HepG2 (cell line): ENCODE measurements around the gene ZFAND3. TPM values are rescaled to one million over a fixed set of nuclear protein-coding genes. Genes with fewer than 3 reads are reported as not detected.
A peak's percentile ranks its signal among the peaks of the same experiment; 100 is the strongest.

Source experiments
- ATF7 ChIP-seq, 2 experiments: fragments of 450-650 bp in 1 of 2; sonication (generic) in 1 of 2; formaldehyde crosslinking in 1 of 2; IDR thresholded peaks; 2 replicates each; pipeline versions ENCODE4 v1.4.0 to v1.6.1; 2016 to 2020; ENCODE audit warnings: antibody characterized with exemption in 1 of 2, mild to moderate bottlenecking in 1 of 2, missing genetic modification reagents in 1 of 2
- ATRX ChIP-seq: sonication (generic); formaldehyde crosslinking; IDR thresholded peaks from 2 replicates; pipeline ENCODE4 v1.4.0; 2020; ENCODE audit warnings: missing genetic modification reagents, borderline replicate concordance
- BCL6 ChIP-seq: IDR thresholded peaks from 2 replicates; pipeline ENCODE4 v1.6.1; 2016; ENCODE audit warnings: missing genetic modification reagents, missing compliant biosample characterization
- CBFB ChIP-seq: sonication (generic); formaldehyde crosslinking; IDR thresholded peaks from 2 replicates; pipeline ENCODE4 v1.4.0; 2020; ENCODE audit warnings: missing genetic modification reagents
- FOXK2 ChIP-seq: fragments of 450-650 bp; IDR thresholded peaks from 2 replicates; pipeline ENCODE4 v1.6.1; 2016
- HCFC1 ChIP-seq: fragments of 150-350 bp; IDR thresholded peaks from 2 replicates; pipeline ENCODE4 v1.6.1; 2014; ENCODE audit warnings: low read depth, low read length
- MIER2 ChIP-seq: IDR thresholded peaks from 2 replicates; pipeline ENCODE4 v1.6.1; 2016; ENCODE audit warnings: missing biosample characterization, missing genetic modification reagents
- NR2C2 ChIP-seq: sonication (generic); formaldehyde crosslinking; IDR thresholded peaks from 2 replicates; pipeline ENCODE4 v1.4.0; 2020; ENCODE audit warnings: missing genetic modification reagents, mild to moderate bottlenecking, moderate library complexity, borderline replicate concordance
- PAX8 ChIP-seq: sonication (generic); formaldehyde crosslinking; IDR thresholded peaks from 2 replicates; pipeline ENCODE4 v1.8.0; 2022; ENCODE audit warnings: mild to moderate bottlenecking, missing genetic modification reagents, borderline replicate concordance
- PPARG ChIP-seq: conservative IDR thresholded peaks from 2 replicates; pipeline ENCODE4 v1.6.1; 2016; ENCODE audit warnings: missing biosample characterization, missing genetic modification reagents
- RAD51 ChIP-seq: fragments of 450-650 bp; IDR thresholded peaks from 2 replicates; pipeline ENCODE4 v1.6.1; 2016; ENCODE audit warnings: borderline replicate concordance
- THAP11 ChIP-seq: IDR thresholded peaks from 2 replicates; pipeline ENCODE4 v1.6.1; 2016; ENCODE audit warnings: missing biosample characterization, missing genetic modification reagents
- ZBTB8A ChIP-seq: sonication (generic); formaldehyde crosslinking; IDR thresholded peaks from 2 replicates; pipeline ENCODE4 v1.4.0; 2020; ENCODE audit warnings: mild to moderate bottlenecking, low read depth, missing genetic modification reagents, borderline replicate concordance
- ZNF263 ChIP-seq: sonication (generic); formaldehyde crosslinking; IDR thresholded peaks from 2 replicates; pipeline ENCODE4 v1.4.0; 2020; ENCODE audit warnings: missing genetic modification reagents
- ZNF484 ChIP-seq: sonication (generic); formaldehyde crosslinking; IDR thresholded peaks from 2 replicates; pipeline ENCODE4 v1.5.1; 2020; ENCODE audit warnings: mild to moderate bottlenecking, low read depth, missing genetic modification reagents, borderline replicate concordance
- ZNF672 ChIP-seq: sonication (generic); formaldehyde crosslinking; IDR thresholded peaks from 2 replicates; pipeline ENCODE4 v1.8.1; 2022; ENCODE audit warnings: missing genetic modification reagents
- ZNF782 ChIP-seq: sonication (generic); formaldehyde crosslinking; IDR thresholded peaks from 2 replicates; pipeline ENCODE4 v1.4.0; 2020; ENCODE audit warnings: missing genetic modification reagents, mild to moderate bottlenecking, borderline replicate concordance
- ZSCAN22 ChIP-seq: sonication (generic); formaldehyde crosslinking; IDR thresholded peaks from 2 replicates; pipeline ENCODE4 v1.4.0; 2020; ENCODE audit warnings: mild to moderate bottlenecking, missing genetic modification reagents
- polyA plus RNA-seq, 8 experiments: library from polyadenylated mRNA; depleted of rRNA in 3 of 8; stranded (reverse) in 7 of 8; unstranded in 1 of 8; fragments of >200 nt; fragmentation: Illumina TruSeq in 4 of 8; extraction: Trizol in 4 of 8; gene quantifications; 2 replicates each; pipeline versions ENCODE4 v1.2.1 to v1.2.3, GENCODE V29; 2011 to 2016; ENCODE audit warnings: low read depth in 4 of 8, missing spikeins in 1 of 8, mixed read lengths in 1 of 8; ENCODE audit not compliant: insufficient read depth in 1 of 8
- total RNA-seq, 5 experiments: library from RNA; depleted of rRNA; stranded (reverse); fragments of >200 nt; fragmentation: Illumina TruSeq; extraction: Trizol; gene quantifications; 2 replicates each; pipeline ENCODE4 v1.2.3, GENCODE V29; 2016; ENCODE audit warnings: low read depth in 1 of 5
- TF ChIP-seq, protein P1 (sequence below): sonication (generic); formaldehyde crosslinking; IDR thresholded peaks from 2 replicates; pipeline ENCODE4 v1.4.0; 2020; ENCODE audit warnings: missing genetic modification reagents
- TF ChIP-seq, protein P2 (sequence below): sonication (generic); formaldehyde crosslinking; IDR thresholded peaks from 2 replicates; pipeline ENCODE4 v1.4.0; 2020; ENCODE audit warnings: missing genetic modification reagents
- TF ChIP-seq, protein P3 (sequence below): sonication (generic); formaldehyde crosslinking; IDR thresholded peaks from 2 replicates; pipeline ENCODE4 v1.4.0; 2020; ENCODE audit warnings: missing genetic modification reagents, borderline replicate concordance

The ZFAND3 gene
- total and polyA plus RNA-seq, 2 of the 13 experiments (the other 11 are each of a cell fraction or from before 2014, with no cell fraction given), result 16.4 to 17.1 TPM

DNA sequence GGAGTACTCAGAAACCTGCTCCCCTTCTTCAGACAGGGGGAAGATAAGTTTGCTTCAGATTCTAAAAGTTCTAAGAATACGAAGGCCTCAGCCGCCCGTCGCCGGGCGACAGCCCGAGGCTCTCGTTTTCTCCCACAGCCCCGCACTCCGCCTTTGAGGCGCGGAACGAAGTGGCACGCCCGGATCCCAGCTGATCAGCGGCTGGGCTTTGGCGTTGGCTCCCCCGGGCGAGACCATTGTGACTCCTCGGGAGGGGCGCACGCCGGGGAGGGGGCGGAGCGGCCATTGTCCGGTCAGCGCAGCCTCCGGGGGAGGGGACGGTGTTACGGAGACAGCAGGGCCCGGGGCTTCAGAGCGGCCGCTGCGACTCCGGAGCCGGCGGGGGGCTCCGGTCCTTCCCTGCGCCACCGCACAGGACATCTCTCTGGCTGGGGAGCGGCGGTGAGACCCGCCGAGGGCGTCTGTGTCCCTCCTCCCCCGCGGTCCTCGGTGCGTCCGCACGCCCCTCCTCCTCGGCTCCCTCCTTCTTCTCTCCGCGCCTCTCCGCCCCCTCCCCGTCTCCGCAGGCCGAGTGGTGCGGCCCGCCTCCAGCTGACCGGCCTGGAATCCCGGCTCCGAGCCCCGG is at the start of gene ZFAND3 (continued):
- TF ChIP-seq THAP11 (CRISPR knock-in tag) (peak; percentile 80), RAD51 (no peak), BCL6 (CRISPR knock-in tag) (peak; percentile 14; the same call in 1 of the 2 replicates), NR2C2 (peak; percentile 58; the same call in 1 of the 2 replicates), ZNF263 (CRISPR knock-in tag) (peak; percentile 98), ZNF672 (CRISPR knock-in tag) (0 out of 2 replicates have a peak, but pooled peaks have one; percentile 37), PAX8 (CRISPR knock-in tag) (no peak), ATRX (no peak), MIER2 (CRISPR knock-in tag) (no peak; the same call in 1 of the 2 replicates), PPARG (CRISPR knock-in tag) (0 out of 2 replicates have a peak, but pooled peaks have one; percentile 57), CBFB (CRISPR knock-in tag) (peak; percentile 91), ZSCAN22 (CRISPR knock-in tag) (no peak), FOXK2 (peak; percentile 98), ATF7 (IDR thresholded peaks at IDR 0.05) (peak; percentile 78), ATF7 (CRISPR knock-in tag; IDR thresholded peaks at IDR 0.05) (no peak), HCFC1 (peak; percentile 24; the same call in 1 of the 2 replicates), ZBTB8A (no peak), ZNF782 (CRISPR knock-in tag) (no peak), ZNF484 (CRISPR knock-in tag) (no peak)
- TF ChIP-seq, protein P1, sequence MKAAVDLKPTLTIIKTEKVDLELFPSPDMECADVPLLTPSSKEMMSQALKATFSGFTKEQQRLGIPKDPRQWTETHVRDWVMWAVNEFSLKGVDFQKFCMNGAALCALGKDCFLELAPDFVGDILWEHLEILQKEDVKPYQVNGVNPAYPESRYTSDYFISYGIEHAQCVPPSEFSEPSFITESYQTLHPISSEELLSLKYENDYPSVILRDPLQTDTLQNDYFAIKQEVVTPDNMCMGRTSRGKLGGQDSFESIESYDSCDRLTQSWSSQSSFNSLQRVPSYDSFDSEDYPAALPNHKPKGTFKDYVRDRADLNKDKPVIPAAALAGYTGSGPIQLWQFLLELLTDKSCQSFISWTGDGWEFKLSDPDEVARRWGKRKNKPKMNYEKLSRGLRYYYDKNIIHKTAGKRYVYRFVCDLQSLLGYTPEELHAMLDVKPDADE (CRISPR knock-in tag), result no peak; the same call in 1 of the 2 replicates
- TF ChIP-seq, protein P2, sequence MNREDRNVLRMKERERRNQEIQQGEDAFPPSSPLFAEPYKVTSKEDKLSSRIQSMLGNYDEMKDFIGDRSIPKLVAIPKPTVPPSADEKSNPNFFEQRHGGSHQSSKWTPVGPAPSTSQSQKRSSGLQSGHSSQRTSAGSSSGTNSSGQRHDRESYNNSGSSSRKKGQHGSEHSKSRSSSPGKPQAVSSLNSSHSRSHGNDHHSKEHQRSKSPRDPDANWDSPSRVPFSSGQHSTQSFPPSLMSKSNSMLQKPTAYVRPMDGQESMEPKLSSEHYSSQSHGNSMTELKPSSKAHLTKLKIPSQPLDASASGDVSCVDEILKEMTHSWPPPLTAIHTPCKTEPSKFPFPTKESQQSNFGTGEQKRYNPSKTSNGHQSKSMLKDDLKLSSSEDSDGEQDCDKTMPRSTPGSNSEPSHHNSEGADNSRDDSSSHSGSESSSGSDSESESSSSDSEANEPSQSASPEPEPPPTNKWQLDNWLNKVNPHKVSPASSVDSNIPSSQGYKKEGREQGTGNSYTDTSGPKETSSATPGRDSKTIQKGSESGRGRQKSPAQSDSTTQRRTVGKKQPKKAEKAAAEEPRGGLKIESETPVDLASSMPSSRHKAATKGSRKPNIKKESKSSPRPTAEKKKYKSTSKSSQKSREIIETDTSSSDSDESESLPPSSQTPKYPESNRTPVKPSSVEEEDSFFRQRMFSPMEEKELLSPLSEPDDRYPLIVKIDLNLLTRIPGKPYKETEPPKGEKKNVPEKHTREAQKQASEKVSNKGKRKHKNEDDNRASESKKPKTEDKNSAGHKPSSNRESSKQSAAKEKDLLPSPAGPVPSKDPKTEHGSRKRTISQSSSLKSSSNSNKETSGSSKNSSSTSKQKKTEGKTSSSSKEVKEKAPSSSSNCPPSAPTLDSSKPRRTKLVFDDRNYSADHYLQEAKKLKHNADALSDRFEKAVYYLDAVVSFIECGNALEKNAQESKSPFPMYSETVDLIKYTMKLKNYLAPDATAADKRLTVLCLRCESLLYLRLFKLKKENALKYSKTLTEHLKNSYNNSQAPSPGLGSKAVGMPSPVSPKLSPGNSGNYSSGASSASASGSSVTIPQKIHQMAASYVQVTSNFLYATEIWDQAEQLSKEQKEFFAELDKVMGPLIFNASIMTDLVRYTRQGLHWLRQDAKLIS (CRISPR knock-in tag), result 0 out of 2 replicates have a peak, but pooled peaks have one; percentile 67
- TF ChIP-seq, protein P3, sequence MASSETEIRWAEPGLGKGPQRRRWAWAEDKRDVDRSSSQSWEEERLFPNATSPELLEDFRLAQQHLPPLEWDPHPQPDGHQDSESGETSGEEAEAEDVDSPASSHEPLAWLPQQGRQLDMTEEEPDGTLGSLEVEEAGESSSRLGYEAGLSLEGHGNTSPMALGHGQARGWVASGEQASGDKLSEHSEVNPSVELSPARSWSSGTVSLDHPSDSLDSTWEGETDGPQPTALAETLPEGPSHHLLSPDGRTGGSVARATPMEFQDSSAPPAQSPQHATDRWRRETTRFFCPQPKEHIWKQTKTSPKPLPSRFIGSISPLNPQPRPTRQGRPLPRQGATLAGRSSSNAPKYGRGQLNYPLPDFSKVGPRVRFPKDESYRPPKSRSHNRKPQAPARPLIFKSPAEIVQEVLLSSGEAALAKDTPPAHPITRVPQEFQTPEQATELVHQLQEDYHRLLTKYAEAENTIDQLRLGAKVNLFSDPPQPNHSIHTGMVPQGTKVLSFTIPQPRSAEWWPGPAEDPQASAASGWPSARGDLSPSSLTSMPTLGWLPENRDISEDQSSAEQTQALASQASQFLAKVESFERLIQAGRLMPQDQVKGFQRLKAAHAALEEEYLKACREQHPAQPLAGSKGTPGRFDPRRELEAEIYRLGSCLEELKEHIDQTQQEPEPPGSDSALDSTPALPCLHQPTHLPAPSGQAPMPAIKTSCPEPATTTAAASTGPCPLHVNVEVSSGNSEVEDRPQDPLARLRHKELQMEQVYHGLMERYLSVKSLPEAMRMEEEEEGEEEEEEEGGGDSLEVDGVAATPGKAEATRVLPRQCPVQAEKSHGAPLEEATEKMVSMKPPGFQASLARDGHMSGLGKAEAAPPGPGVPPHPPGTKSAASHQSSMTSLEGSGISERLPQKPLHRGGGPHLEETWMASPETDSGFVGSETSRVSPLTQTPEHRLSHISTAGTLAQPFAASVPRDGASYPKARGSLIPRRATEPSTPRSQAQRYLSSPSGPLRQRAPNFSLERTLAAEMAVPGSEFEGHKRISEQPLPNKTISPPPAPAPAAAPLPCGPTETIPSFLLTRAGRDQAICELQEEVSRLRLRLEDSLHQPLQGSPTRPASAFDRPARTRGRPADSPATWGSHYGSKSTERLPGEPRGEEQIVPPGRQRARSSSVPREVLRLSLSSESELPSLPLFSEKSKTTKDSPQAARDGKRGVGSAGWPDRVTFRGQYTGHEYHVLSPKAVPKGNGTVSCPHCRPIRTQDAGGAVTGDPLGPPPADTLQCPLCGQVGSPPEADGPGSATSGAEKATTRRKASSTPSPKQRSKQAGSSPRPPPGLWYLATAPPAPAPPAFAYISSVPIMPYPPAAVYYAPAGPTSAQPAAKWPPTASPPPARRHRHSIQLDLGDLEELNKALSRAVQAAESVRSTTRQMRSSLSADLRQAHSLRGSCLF, result no peak
